Measurements from ENCODE around the gene NDUFS8.

GRCh38 chr11:68031144-68031464 is 623 bp downstream of the NDUFS8 start:
- no peak for TF ChIP-seq CTCF (IDR thresholded peaks at IDR 0.05; ENCODE audit: poor library complexity, severe bottlenecking)
- no peak for TF ChIP-seq EP300 (conservative IDR thresholded peaks at IDR 0.05; ENCODE audit: poor library complexity, severe bottlenecking)
- TF ChIP-seq RAD21 (conservative IDR thresholded peaks at IDR 0.05) = no peak
- TF ChIP-seq EZH2 (IDR thresholded peaks at IDR 0.05; ENCODE audit: borderline replicate concordance, insufficient read depth, low read length, poor library complexity, severe bottlenecking) = no peak
- no peak for TF ChIP-seq SMC3 (conservative IDR thresholded peaks at IDR 0.05; ENCODE audit: poor library complexity)
- no peak for TF ChIP-seq MXI1 (conservative IDR thresholded peaks at IDR 0.05; ENCODE audit: poor library complexity, severe bottlenecking)

All from neural cell (in vitro differentiated cells).